ENCODE measurements around the gene PLIN5.
"Not testable (repeated sequence)": the region's sequence is repeated elsewhere in the genome, so short reads cannot be mapped to it uniquely, and the experiment has no call there.

Gene PLIN5

DNA sequence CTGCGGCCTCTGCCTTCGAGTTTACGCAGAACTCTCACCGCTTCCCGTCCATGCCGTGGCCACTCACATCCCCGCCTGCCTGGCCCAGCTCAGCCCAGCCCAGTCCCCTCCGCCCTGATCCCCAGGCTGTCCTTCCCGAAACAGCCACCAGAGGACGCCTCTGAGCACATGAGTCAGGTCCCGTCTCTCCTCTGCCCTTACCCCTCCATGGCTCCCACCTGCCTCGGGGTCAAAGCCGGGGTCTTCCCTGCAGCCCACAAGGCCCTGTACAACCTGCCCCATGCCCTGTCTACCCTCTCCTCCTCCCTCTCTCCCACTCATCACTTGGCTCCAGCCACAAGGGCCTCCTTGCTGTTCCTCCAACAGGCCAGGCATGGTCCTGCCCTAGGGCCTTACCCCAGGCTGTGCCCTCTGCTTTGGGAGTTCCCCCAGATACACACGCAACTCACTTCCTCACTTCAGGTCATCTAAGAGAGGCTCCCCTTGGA lies 32.6 kb upstream of the PLIN5 start:
- DNase-seq: peak; percentile 49 to 75

DNA sequence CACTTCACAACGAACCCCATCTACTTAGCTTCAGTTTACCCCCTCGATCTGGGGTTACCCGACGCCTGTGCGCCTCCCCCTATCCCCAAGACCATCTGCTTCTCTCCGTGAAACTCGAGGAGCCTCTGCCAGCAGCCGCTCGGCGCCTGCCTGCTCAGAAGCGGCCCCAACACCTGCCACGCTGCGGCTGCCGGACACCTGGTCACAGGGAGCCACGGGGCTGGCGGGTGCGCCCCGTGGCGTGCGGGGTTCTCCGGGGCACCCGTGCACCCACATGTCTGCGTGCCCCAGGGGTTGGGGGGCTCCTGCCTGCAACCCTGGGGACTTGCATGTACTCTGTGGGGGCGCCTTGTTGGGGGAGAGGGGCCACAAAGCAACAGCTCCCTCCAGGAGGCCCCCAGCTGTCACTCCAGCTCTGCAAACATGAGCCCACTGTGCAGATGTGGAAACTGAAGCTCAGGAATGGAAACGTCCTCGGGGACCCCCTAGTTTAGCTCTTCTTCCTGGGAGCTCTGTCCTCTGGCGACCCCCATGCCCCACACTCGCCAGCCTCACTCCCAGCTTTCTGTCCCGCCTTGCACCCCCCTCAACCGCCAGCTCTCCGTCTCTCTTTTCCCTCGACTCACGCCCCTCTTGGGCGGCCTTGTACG lies 31.5 kb upstream of the PLIN5 start:
- peak; percentile 28 to 61 for DNase-seq

DNA sequence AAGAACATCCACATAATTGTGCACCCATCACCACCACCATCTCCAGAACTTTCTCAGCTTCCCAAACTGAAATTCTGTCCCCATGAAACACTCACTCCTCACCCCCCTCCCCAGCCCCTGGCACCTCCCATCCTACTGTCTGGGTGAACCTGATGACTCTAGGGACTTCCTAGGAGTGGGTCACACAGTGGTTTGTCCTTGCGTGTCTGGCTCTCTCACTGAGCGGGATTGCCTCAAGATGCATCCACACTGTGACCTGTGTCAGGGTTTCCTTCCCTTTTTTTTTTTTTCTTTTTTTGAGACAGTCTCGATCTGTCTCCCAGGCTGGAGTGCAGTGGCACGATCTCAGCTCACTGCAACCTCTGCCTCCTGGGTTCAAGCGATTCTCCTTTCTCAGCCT lies 28.5 kb upstream of the PLIN5 start:
- DNase-seq: not testable (repeated sequence)

DNA sequence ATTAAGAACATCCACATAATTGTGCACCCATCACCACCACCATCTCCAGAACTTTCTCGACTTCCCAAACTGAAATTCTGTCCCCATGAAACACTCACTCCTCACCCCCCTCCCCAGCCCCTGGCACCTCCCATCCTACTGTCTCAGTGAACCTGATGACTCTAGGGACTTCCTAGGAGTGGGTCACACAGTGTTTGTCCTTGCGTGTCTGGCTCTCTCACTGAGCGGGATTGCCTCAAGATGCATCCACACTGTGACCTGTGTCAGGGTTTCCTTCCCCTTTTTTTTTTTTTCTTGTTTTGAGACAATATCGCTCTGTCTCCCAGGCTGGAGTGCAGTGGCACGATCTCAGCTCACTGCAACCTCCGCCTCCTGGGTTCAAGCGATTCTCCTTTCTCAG lies 27.1 kb upstream of the PLIN5 start:
- DNase-seq: not testable (repeated sequence)

DNA sequence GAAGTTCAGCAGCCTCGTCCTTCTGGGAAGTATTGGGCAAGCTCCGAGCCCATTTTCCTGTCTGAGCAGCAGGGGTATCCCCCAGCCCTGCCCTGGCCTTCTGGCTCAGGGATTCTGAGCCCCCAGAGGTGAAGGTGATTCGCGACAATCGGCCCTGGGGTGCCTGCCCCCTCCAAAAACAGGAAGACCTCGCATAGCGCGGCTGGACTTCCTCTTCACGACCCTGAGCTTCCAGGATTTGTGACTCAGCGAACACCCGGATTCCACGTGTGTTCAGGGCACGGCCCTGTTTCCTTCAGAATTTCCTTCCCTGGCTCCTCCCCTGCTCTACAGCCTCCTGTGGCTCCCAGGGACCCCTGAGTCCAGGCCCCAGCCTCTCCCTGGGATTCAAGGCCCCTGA lies 24.5 kb upstream of the PLIN5 start, which contains the start of gene SEMA6B:
SEMA6B (minus strand) TSS at position 116 of the 400 bp plus-strand sequence. CDS start 1,227 bp downstream, outside the sequence.
- no peak for DNase-seq

DNA sequence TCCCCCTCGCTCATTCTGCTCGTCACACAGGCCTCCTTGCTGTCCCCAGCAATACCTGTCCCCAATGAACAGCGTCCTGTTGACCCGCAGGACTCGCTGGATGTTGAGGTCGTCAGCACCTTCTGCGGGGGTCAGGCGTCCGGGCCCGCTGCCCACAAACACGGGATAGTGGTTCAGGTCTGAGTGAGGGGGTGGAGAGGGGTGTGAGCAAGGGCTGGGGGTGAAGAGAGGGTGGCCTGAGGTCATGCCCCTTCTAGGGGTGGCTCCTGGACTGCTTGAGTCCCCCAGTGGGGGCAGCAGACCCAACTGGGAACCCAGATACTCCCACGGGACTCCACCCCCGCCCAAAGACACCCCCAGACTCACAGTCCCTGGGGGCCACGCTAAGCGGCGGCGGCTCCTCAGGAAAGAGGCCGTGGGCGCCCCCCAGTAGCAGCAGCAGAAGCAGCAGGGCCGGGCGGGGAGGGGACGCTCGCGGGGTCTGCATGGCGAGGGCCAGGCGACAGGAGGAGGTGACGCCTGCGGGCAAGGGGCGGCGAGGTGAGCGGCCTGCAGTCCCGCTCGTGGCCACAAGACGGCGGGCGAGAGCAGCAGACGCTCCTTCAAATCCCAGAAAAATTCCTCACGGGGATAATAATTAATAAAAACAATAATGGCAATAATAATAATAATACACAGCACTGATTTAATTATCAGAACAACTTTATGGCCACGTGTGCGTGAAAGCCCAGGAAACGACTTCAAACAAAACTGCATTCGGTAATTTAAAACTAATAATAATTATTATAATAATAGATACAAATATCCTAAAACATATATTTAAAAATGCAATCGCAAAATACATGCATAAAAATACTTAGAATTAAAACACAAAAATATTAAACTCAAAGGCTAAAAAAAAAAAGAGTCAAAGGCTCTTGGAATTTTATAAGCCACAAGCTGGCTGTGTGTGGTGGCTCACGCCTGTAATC lies 23.2 kb upstream of the PLIN5 start:
- peak in 1 of 2 experiments; percentile 12 for DNase-seq

DNA sequence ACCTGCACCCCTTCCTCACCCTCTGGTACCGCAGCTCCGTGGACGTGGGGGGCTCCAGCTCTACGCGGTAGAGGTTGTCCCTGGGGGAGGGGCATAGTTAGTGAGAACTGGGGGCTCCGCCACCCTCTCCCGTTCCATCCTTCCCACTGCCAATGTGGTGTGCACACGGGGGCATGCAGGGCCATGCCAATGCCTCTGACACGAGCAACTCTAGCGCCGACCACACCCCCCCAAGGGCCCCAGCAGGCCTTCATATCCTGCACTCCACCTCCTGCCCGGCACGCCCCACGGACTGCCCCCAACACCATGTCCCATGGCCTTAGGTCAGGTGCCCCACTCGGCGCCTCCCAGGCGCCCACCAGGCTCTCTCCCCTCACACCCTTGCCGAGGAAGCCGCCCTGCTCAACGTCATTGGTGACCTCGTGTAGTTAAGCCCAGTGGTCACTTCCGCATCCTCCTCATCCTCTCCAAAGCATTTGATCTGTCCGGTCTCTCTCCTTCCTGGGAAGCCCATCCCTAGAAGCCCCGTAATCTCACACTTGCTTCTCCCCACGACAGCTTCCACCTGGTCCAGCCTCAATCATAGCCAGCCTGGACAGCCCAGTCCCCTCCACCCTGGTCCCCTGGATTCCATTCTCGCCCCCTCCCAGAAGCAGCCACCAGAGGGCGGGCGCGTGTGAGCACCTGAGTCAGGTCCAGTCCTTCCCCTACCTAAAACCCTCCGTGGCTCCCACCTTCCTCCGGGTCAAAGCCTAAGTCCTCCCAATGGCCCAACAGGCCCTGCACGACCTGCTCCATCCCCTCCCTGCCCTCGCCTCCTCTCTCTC lies 22.3 kb upstream of the PLIN5 start:
- DNase-seq: no peak

DNA sequence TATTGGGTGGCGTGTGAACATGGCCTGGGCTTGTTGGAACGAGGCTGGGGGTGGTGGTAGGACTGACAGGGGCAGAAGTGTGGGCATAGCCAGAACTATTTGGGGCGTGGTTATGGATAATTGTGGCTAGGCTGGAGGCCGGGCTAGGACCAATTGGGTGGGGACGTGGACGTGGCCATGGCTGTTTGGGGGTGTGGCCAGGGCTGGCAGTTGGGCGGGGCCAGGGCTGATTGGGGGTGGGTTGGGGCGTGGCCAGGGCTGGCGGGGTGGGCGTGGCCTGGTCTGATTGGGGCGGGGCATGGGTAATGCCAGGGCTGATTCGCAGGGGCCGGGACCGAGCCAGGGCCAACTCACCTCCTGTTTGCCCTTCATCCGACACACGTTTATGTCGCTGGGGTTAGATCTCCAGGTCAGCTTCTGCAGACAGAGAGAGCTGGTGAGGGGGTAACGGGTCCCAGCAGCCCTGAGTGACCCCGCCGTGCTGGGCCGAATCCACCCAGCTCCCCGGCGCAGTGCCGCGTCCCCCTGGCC lies 21.6 kb upstream of the PLIN5 start:
- DNase-seq: no peak

DNA sequence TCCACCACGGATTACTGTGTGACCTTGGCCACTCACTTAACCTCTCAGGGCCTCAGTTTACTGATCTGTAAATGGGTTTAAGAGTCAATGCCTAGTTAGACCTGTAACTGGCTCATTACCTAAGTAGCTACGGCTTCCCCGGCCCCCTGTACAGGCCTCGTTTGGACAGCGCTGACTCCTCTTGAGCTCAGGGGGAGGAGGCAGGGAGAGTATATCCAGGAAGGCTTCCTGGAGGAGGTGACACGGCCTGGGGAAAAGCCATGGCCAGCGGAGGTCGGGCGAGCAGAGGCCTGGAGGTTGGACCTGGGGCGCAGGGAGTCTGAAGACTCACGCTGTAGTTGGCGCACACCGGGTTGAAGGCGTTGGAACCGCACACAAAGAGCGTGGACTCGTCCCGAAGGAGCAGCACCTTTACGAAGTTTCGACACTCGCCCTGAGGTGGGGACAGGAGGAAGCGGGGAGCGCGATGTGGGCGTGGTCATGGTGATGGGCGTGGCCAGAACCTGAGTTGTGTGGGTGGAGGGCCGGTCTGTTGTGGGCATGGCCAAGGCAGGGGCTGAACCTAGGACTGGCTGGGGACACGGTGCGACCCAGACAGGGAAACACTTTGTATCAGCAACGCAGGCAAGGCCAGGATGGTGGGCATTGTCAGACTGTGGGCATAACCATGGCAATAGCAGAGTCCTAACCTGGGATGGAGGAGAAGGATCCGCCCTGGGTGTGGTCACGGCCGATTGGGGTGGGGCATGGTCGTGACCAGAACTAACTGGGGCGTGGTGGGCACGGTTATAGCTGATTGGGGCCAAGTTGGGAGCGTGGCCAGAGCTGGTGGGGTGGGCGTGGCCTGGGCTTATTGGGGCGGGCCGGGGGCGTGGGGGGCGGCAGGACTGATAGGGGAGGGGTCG lies 20.9 kb upstream of the PLIN5 start:
- no peak for DNase-seq

DNA sequence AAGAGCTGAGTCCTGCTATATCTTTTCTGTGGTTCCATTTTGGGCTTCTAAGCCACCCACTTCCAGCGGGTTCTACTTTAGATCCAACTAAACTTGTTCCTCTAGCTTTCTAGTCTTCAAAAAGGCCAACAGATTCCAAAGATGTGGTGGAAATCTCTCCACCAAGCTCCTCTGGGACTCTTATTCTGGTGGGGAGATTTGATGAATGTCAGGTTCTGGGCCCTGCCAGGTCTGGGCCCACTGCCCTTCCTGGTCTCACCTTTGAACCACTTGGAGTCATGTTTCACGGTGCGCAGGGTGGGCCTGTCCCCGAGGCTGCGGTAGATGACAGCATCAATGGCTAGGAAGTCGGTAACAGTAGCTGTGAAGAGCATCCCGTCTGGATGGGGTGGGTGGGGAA lies 19.7 kb upstream of the PLIN5 start:
- no peak for DNase-seq

DNA sequence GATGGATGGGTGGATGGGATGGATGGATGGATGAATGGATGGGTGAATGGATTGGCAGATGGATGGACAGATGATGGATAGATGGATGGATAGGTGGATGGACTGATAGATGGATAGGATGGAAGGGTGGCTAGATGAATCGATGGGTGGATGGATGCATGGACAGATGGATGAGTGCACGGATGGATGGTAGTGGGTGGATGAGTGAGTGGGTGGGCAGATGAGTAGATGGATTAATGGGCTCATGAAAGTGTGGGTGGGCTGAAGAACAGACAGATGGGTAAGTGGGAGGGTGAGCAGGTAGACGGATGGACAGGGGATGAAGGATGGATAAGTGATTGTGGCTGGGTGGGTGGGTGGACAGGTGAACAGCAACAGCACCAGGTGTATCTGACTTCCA lies 18.8 kb upstream of the PLIN5 start:
- no peak for DNase-seq

DNA sequence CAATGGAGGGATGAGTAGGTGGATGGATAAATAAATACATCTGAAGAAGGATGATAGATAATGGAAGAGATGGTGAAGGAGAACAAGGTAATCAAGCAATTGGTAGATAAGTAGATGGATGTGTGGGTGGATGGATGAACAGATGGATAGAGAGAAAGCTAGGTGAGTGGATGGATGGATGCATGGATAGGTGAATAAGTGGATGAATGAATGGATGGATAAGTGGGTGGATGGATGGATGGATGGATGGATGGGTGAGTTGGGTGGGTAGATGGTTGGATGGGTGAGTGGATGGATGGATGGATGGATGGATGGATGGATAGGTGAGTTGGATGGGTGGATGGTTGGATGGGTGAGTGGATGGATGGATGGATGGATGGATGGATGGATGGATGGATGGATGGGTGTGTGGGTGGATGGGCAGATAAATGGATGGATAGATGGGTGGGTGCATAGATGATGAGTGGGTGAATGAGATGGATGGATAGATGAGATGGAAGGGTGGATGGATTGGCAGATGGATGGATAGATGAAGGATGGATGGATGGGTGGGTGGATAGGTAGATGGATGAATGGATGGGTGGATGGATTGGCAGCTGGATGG lies 18.2 kb upstream of the PLIN5 start:
- DNase-seq: no peak

DNA sequence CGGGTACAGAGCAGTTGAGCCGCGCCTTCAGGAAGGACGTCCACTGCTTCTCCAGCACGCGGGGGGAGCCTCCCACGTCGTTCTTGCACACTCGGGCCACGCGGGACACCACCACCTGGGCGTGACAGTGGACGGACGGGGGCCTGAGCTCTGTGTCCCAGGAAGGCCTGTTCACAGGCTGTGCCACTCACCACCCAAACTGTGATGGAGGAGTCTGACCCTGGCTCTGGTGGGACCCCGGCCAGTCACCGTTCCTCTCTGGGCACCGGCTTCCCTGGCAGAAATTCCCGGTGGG lies 17.4 kb upstream of the PLIN5 start:
- DNase-seq: no peak

DNA sequence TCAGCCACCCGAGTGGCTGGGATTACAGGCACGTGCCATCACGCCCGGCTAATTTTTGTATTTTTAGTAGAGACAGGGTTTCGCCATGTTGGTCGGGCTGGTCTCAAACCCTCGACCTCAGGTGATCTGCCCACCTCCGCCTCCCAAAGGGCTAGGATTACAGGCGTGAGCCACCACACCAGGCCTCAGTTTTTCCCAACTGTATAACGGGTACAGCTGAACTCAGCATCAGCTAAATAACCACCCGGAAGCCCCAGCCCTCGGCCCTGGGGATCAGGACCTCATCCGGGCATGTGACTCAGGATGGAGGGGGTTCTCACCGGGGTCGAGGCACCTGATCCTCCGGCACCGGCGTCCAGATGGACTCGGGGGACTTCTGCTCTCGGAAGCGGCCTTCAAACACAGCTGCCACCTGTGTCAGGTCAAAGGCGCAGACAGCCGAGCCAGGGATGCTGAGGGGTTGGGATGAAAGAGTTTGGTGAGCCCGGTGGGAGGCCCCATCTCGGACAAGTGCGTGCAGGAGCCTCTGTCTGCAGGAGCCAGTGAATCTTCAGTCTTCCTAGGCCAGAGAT lies 15.5 kb upstream of the PLIN5 start:
- no peak for DNase-seq

DNA sequence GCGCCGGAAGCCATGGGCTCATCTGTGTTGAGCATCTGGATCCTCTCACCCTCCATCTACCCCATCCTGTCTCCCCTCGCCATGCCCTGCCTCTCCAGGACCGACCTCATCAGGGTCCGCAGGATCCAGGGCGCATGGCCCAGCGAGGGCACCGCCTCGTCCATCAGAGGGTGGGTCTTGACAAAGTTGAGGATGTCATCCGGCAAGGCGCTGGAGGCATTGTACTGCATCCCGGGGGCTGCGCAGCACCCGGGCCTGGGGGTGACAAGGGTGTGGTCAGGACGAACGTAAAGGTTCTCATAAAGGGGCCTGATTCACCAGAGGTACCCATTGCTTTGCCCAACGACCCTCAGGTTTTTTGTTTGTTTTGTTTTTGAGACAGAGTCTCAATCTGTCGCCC lies 15.0 kb upstream of the PLIN5 start:
- DNase-seq: no peak

DNA sequence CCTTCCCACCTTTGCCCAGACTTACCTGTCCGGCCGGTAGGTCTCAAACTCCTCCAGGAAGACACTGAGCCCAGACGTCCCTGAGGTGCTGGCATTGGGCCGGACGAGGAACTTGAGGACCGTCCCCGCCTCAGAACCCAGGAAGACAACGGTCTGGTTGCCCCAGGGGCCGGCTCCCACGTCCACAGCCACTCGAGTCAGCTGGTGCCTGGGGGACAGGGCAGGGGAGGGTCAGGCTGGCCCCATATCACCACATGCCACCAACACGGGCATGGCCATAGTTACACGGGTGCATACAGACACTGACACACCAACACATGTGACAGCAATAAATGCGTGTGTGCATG lies 13.2 kb upstream of the PLIN5 start:
- DNase-seq: no peak

DNA sequence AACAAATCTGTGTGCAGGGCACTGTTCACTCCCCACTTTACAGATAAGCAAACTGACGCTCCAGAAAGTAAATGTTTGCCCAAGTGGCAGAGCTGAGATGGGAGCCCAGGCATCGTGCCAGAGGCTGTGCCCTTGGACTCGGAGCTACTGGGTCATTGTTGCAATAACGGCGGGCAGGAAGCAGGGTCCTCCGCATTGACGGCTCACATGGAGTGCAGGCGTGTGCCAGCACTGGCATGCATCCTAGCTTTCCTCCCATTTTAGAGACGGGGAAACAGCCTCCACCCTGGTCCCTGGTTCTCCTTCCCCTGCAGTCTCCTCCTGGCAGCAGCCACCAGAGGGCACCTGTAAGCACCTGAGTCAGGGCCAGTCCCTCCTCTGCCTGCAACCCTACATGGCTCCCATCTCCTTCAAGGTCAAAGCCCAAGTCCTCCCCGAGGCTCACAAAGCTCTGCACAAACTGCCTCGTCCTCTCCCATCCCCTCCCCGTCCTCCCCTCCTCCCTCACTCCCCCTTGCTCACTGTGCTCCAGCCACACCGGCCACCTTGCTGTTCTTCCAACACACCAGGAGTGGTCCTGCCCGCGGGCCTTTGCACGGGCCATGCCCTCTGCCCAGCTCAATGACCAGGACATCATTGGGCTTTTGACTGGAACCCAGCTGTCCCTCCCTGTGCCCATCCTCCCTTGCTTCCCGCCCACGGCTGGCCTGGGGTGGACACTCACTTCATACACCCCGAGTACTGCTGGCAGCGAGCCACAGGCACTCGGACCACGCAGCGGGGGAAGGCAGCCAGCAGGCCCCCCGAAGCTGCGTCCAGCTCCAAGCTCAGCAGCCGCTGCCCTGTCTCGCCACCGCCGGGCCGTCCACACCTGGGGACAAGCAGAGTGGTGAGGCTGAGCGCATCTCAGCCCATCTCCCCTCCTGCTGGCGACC lies 12.5 kb upstream of the PLIN5 start:
- peak; percentile 14 to 20 for DNase-seq

DNA sequence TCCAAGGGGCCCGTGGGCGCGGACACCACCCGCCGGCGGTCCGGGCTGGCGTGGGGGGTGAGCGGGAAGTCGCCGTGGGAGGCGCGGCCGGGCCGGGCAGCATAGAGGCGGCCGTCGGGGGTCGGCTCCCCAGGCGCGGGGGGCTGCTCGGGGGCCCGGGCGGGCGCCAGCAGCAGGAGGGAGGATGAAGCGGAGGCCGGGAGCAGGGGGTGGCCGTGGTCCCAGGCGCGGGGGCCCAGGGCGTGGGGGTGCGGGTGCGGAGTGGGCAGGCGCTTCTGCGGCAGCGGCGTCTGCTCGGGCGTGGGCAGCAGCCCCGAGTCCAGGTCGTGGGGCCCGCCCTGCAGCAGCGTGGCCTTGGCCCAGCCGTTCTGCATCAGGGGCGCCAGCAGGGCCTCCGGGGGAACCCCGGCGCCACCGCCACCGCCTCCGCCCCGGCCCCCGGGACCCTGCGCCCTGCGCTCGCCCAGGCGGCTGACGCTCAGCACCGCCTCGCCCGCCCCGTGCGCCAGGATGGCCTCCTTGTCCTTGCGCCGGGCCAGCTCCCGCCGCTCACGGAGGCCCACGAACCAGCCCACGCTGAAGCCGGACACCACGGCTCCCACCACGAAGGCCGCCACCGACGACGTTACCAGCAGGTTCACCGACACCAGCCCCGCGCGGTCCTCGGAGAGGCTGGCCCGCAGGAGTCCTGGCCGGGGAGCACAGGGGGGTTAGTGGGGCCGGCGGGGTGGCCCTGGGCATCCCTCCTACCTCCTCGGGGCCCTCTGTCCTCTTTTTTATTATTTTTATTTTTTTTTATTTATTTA lies 9.0 kb upstream of the PLIN5 start:
- DNase-seq: no peak
